GM19438 (cell line): ENCODE results near the gene LYRM2.

ENCODE experiments used
- ATAC-seq: cut with Tn5 transposase; IDR thresholded peaks from one replicate; pipeline ENCODE4 v1.9.1; 2021; ENCODE audit warnings: low read depth; ENCODE audit not compliant: unreplicated experiment

Gene LYRM2

DNA sequence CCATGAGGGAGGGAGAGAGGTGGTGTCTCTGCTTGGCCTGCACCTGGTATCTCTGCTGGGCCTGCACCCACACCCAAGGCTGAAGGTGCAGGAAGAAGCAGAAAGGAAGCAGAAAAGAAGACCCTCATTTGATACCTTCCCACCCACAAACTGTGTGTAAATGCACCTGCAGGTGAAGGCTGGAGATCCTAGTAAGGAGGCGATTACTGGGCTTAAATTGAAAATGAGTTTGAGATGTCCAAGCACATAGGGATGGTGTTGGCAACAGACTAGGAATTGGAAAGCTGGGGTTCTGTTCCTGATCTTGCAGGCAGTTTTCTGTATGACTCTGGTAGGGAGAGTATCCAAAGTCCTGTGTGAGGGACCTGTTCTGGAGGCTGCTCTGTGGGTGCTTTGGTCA lies 74.7 kb downstream of the LYRM2 start:
- ATAC-seq = no peak

- ATAC-seq = no peak
Measured at GRCh38 chr6:89562093-89562973, 76.2 kb downstream of the LYRM2 start.

DNA sequence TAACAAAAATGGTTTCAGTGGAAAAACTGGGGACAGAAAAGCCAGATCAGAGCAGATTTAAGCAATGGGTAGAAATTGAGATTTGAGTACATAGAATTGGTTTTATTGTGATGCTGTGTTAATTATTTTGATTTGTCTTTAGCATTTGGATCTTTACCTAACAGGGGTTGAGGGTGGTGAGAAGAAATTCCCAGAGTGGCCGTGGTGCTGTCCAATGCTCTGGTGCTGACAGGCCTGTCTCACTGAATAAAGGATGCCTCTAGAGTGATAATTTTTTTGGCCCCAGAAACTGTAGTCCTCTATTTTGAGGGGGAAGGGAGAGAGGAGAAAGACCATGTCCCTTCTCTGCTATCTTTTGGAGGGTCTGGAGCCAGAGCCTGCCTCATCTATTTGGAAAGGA lies 79.1 kb downstream of the LYRM2 start:
- ATAC-seq = no peak

GRCh38 chr6:89555806-89556205 lies 82.7 kb downstream of the LYRM2 start:
- ATAC-seq = no peak

- ATAC-seq = no peak
Measured at GRCh38 chr6:89555031-89555430, 83.5 kb downstream of the LYRM2 start.

- ATAC-seq = no peak
Measured at GRCh38 chr6:89554106-89554505, 84.4 kb downstream of the LYRM2 start.

DNA sequence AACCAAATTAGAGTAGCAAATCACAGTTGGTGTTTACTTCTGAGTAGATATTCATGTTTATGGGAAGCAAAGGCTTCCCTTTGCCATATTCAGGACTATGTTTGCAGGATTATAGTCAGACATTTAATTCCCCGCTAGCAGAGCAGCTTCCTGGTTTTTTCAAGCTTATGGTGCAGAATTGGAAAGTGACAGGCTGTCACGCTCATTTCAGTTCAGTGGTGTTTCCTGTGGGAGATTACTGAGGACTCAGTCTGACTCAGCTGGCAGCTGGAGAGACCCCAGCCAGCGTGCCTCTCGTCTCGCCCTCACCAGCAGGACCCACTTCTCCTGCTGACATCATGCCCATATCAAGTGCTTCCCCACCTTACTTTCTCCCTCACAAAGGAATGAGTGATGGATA lies 85.1 kb downstream of the LYRM2 start:
- no peak for ATAC-seq

- ATAC-seq = no peak
Measured at GRCh38 chr6:89547281-89547680, 91.3 kb downstream of the LYRM2 start.

DNA sequence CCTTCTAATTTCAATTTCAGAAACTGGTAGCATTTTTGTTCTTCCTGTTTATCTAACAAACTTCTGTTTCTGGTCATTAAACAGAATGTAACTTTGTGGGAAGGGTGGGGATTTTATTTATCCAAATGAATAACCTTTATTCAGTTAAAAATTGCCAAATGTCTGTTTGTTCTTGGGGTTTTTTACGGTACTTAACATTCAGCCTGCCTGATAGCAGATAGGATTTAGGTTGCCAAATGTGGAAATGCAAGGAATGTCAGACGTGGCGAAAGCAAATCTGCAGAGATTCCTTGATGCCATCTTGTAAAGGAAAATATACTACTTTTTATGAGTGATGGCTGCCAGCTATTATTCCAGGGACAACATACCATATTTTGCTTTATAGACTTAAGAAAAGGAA lies 95.7 kb downstream of the LYRM2 start:
- ATAC-seq = no peak

- peak; percentile 60 for ATAC-seq
Measured at GRCh38 chr6:89542081-89542857, 96.3 kb downstream of the LYRM2 start.

GRCh38 chr6:89539779-89540178 lies 98.8 kb downstream of the LYRM2 start:
- no peak for ATAC-seq

DNA sequence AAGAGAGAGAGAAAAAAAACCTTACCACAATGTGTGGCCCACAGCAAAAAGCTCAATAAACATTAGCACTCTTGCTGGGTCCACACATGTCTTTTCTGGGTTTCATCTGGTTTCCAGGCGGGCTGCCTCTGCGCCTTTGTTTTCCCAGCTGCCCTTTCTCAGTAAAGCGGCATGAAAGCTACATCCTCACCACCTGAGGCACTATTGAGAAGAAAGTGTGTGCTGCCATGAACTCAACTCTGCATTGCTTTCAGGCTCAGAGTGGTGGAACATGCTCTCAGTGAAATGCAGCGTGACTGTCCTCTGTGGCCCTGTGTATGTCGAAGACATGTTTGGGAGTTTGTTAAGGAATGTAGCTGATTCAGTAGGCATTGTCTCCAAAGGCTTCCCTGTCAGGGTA lies 102.3 kb downstream of the LYRM2 start:
- ATAC-seq = no peak

DNA sequence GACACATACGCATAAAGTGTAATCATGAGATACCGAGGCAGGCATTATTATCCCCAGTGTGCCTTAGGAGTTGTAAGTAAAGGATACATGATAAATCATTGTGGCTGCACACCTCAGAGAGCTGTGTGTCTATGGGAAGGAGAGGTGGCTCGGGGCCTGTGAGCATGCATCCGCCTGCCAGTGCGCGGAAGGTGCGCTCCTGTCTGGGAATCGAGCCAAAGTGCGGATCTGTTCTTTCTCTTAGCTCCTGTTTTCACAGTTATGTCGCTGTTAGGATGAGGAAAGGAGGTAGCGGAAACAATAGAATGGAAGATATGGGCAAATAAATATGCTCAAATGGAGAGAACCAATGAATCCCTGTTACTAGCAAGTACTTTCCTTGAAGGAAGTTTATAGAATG lies 107.6 kb downstream of the LYRM2 start:
- ATAC-seq = no peak

DNA sequence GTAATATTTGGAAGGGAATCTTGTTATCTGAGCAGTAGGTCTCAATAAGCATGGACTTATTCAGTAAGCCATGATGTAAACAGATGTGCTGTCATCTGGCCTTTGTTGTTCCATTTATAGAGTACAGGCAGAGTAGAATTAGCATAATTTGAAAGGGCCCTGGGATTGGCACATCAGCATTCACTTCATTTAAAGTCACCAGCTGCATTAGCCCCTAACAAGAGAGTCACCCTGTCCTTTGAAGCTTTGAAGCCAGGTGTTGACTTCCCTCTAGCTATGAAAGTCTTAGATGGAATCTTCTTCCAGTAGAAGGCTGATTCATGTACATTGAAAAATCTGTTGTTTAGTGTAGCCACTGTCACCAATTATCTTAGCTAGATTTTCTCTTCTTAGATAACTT lies 109.7 kb downstream of the LYRM2 start:
- no peak for ATAC-seq

- no peak for ATAC-seq
Measured at GRCh38 chr6:89527634-89528033, 110.9 kb downstream of the LYRM2 start.

DNA sequence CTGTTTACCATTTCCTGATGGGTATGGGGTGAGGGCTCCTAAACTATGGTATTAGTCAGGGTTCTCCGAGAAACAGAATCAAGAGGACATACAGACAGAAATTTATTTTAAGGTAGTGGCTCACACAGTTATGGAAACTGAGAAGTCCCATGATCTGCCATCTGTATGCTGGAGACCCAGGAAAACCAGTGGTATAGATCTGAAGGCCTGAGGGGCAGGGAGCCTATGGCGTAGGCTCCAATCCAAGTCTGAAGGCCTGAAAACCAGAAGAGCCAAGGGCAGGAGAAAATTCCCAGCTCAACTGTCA lies 112.0 kb downstream of the LYRM2 start:
- no peak for ATAC-seq

GRCh38 chr6:89525786-89526562 lies 112.6 kb downstream of the LYRM2 start:
- ATAC-seq = no peak

- ATAC-seq = no peak
Measured at GRCh38 chr6:89522778-89523177, 115.8 kb downstream of the LYRM2 start.

- no peak for ATAC-seq
Measured at GRCh38 chr6:89520736-89521135, 117.8 kb downstream of the LYRM2 start.

GRCh38 chr6:89518352-89519055 lies 120.0 kb downstream of the LYRM2 start:
- no peak for ATAC-seq
